ENCODE results near the gene GBF1. TPM values are rescaled to one million over a fixed set of nuclear protein-coding genes. Genes with fewer than 3 reads are reported as not detected.

Gene GBF1
- total RNA-seq, 4 donors from 2014 or later, result 32.0 to 54.7 (median 39.4) TPM

DNA sequence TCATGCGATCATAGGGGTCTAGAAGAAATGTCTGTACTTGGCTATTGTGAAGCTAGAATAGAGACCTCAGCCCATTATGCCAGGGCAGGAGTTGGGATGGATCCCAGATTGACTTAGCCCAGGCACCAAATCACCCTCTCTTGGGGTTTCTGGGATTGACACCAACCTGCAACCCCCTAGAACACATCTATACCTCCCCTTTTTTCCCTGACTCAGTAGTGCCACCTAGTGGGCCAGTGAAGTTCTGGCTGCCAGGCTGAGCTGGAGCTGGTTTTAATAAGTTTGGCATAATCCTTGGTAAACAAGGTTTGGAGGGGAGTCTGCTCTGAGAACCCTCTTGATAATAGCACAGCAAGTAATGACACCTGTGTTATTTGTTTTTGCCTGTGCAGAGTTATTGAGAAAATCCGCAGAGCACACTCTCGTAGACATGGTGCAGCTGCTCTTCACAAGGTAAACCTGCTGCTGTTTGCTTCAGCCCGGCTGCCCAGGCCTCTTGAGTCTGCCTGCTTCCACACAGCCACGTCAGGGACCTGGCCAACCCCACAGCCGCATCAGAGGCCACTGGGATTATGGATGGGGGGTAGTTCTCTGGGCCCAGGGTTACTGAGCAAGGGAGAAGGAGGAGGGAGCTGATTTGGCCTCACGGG, 106.9 kb downstream of the GBF1 start:
- 0 to 69% methylated on average over 1 to 3 of the region's 7 CpGs for WGBS, 2 donors (ENCODE audit: low coverage in 1 of 2)
- Histone ChIP-seq H3K9me3 (no peaks in the 10 kb centered on the region), H3K27ac (no peak overlapping the region), H3K4me1 (peaks cover 0 to 6% (median 0%) of the 10 kb centered on the region in 3 donors), H3K27me3 (no peaks in the 10 kb centered on the region), H3K36me3 (peaks cover 3 to 82% of the 10 kb centered on the region in 2 donors), H3K4me3 (no peak overlapping the region)
- ATAC-seq, result peak; percentile 61
- TF ChIP-seq, protein P1, sequence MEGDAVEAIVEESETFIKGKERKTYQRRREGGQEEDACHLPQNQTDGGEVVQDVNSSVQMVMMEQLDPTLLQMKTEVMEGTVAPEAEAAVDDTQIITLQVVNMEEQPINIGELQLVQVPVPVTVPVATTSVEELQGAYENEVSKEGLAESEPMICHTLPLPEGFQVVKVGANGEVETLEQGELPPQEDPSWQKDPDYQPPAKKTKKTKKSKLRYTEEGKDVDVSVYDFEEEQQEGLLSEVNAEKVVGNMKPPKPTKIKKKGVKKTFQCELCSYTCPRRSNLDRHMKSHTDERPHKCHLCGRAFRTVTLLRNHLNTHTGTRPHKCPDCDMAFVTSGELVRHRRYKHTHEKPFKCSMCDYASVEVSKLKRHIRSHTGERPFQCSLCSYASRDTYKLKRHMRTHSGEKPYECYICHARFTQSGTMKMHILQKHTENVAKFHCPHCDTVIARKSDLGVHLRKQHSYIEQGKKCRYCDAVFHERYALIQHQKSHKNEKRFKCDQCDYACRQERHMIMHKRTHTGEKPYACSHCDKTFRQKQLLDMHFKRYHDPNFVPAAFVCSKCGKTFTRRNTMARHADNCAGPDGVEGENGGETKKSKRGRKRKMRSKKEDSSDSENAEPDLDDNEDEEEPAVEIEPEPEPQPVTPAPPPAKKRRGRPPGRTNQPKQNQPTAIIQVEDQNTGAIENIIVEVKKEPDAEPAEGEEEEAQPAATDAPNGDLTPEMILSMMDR (IDR thresholded peaks at IDR 0.05), result peak; percentile 68 to 89 (median 82)
- no peak for TF ChIP-seq POLR2A (IDR thresholded peaks at IDR 0.05)
- no peak for TF ChIP-seq EP300 (IDR thresholded peaks at IDR 0.05)

DNA sequence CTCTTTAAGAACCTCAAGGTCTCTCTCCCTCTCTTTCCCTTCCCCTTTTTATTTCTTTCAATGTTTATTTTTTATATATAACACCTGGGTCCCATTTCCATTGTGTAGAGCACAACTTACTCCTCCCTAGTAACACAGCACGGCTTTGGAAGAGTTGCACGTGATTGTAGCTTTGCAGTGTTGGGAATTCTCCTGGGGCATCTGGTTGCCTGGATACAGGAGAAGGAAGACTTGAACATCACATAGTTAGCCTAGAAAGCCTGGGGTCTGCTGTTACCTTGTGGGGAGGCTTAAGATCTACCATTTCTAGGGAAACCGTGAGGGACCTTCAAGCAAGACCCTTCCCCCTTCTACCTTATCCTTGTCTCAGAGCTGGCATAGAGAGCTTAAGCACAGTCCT, 109.1 kb downstream of the GBF1 start:
- Histone ChIP-seq H3K27ac (no peak overlapping the region), H3K36me3 (peaks cover 3 to 92% of the 10 kb centered on the region in 2 donors), H3K27me3 (no peaks in the 10 kb centered on the region), H3K9me3 (no peaks in the 10 kb centered on the region), H3K4me1 (no peaks in the 10 kb centered on the region), H3K4me3 (no peak overlapping the region)
- no peak for ATAC-seq
- 81% methylated on average over 3 of the region's 3 CpGs; no CpG with 5 or more reads in 1 of the 2 donors for WGBS, 2 donors (ENCODE audit: low coverage in 1 of 2)
- TF ChIP-seq EP300 (IDR thresholded peaks at IDR 0.05), result no peak
- no peak for TF ChIP-seq POLR2A (IDR thresholded peaks at IDR 0.05)
- TF ChIP-seq, protein P1 (IDR thresholded peaks at IDR 0.05), result no peak
- TF ChIP-seq POLR2AphosphoS5 (IDR thresholded peaks at IDR 0.05), result no peak

DNA sequence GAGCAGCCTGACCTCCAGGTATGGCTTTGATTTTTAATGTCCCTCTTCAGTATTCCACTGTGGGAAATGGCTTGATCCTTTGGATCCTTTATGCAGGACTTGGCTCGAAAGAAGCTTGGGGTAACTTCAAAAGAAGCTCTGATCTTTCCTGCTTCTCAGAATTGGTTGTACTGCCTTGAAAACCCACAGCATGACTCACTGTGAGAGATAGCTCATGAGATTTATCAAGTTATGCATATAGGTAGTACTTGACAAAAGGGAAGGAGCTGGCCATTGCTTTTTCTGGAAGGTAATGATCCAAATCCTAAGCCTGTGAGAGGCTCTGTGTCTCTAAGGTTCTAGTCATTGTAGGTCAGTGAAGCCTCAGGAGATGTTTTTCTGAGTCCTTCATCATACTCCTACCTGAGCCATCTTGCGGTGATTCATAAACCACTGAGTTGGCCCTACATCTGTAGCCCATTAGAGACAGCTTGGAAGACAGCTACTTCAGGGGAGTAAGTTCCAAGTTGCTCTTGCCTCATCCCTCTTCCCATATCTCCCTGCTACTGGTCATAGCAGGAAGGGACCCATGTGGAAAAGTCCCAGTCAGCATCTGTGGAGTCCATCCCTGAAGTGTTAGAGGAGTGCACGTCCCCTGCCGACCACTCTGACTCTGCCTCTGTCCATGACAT, 113.5 kb downstream of the GBF1 start:
- H3K36me3 ChIP-seq, result peaks cover 0 to 92% of the 10 kb centered on the region in 2 donors
- H3K27me3 ChIP-seq, result no peaks in the 10 kb centered on the region
- WGBS, 2 donors (ENCODE audit: low coverage in 1 of 2), result 90% methylated on average over 2 of the region's 4 CpGs; no CpG with 5 or more reads in 1 of the 2 donors
- no peak for ATAC-seq
- H3K4me1 ChIP-seq, result no peaks in the 10 kb centered on the region
- no peak overlapping the region for H3K4me3 ChIP-seq
- H3K27ac ChIP-seq, result no peak overlapping the region
- H3K9me3 ChIP-seq, result no peaks in the 10 kb centered on the region
- TF ChIP-seq, protein P1 (IDR thresholded peaks at IDR 0.05), result no peak
- TF ChIP-seq EP300 (IDR thresholded peaks at IDR 0.05) (no peak), POLR2A (IDR thresholded peaks at IDR 0.05) (no peak), POLR2AphosphoS5 (IDR thresholded peaks at IDR 0.05) (no peak)

DNA sequence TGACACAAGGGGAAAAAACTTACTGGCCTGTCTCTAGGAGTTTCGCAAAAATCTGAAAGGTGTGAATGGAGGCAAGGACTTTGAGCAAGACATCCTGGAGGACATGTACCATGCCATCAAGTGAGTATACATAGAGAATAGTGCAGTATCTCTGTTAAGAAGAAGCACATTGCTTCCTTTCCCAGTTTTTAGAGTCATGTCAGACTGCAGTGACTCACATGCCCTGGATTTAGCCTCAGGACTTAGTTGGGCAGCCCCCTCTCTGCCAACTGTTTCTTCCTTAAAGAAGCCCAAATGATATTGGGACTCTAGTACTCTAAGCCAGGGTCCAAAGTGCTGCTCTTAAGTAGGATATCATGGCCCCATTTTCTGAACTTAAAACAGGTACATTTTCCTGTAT, 122.1 kb downstream of the GBF1 start:
- ATAC-seq, result no peak
- no peak overlapping the region for H3K4me3 ChIP-seq
- H3K27ac ChIP-seq, result no peak overlapping the region
- TF ChIP-seq POLR2AphosphoS5 (IDR thresholded peaks at IDR 0.05), result no peak
- TF ChIP-seq, protein P1 (IDR thresholded peaks at IDR 0.05), result no peak
- no peak for TF ChIP-seq EP300 (IDR thresholded peaks at IDR 0.05)
- peaks cover 0 to 12% (median 0%) of the 10 kb centered on the region in 3 donors for H3K9me3 ChIP-seq
- H3K36me3 ChIP-seq, result peaks cover 27 to 100% of the 10 kb centered on the region in 2 donors
- WGBS, 2 donors (ENCODE audit: low coverage in 1 of 2), result 100% methylated on average over 1 of the region's 1 CpG
- no peaks in the 10 kb centered on the region for H3K4me1 ChIP-seq
- H3K27me3 ChIP-seq, result no peaks in the 10 kb centered on the region

DNA sequence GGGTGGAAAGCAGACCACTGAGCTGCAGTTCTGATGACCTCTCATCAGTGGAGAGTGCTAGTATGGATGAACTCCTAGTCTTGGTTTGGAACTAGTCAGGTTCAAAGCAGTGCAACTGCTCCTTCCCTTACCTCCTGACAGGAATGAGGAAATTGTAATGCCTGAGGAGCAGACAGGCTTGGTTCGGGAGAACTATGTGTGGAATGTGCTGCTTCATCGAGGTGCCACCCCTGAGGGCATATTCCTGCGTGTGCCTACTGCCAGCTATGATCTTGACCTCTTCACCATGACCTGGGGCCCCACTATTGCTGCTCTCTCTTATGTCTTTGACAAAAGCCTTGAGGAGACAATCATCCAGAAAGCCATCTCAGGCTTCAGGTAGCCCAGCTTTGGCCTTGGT, 122.7 kb downstream of the GBF1 start:
- Histone ChIP-seq H3K9me3 (peaks cover 0 to 12% (median 0%) of the 10 kb centered on the region in 3 donors), H3K4me3 (no peak overlapping the region), H3K36me3 (peaks cover 27 to 100% of the 10 kb centered on the region in 2 donors), H3K27ac (no peak overlapping the region), H3K4me1 (no peaks in the 10 kb centered on the region), H3K27me3 (no peaks in the 10 kb centered on the region)
- ATAC-seq, result no peak
- 94% methylated on average over 3 of the region's 3 CpGs; no CpG with 5 or more reads in 1 of the 2 donors for WGBS, 2 donors (ENCODE audit: low coverage in 1 of 2)
- no peak for TF ChIP-seq EP300 (IDR thresholded peaks at IDR 0.05)
- no peak for TF ChIP-seq POLR2A (IDR thresholded peaks at IDR 0.05)
- TF ChIP-seq, protein P1 (IDR thresholded peaks at IDR 0.05), result no peak
- no peak for TF ChIP-seq POLR2AphosphoS5 (IDR thresholded peaks at IDR 0.05)

Measured in gastroesophageal sphincter (tissue), 4 donors.